Transverse colon (tissue), 4 donors: ENCODE results near the gene ATP6V1C2. TPM values are rescaled to one million over a fixed set of nuclear protein-coding genes. Genes with fewer than 3 reads are reported as not detected.
A peak's percentile ranks its signal among the peaks of the same experiment; 100 is the strongest.

Experiments used
- DNase-seq: peaks from one replicate; pipeline ENCODE4 v3.0.0-alpha.2; 2019
- H3K27ac ChIP-seq, 4 donors: fragments of 200-600 bp; sonication (generic); 2 replicates each; pipeline ENCODE4 v1.5.1; 2016 to 2018; ENCODE audit warnings: inconsistent platforms in 4 of 4
- H3K27me3 ChIP-seq: fragments of 200-600 bp; sonication (generic); 2 replicates; pipeline ENCODE4 v1.5.1; 2017; ENCODE audit warnings: inconsistent platforms
- H3K36me3 ChIP-seq, 4 donors: fragments of 200-600 bp; sonication (generic); 2 replicates each; pipeline ENCODE4 v1.5.1; 2017 to 2019; ENCODE audit warnings: inconsistent platforms in 4 of 4
- H3K4me1 ChIP-seq, 4 donors: fragments of 200-600 bp; sonication (generic); 2 replicates each; pipeline ENCODE4 v1.5.1; 2017 to 2020; ENCODE audit warnings: inconsistent platforms in 4 of 4
- H3K4me3 ChIP-seq, 4 donors: fragments of 200-600 bp; sonication (generic); 1 replicate in 1 of 4; 2 replicates in 3 of 4; pipeline versions ENCODE4 v1.5.1 to v1.6.1; 2017 to 2019; ENCODE audit warnings: inconsistent platforms in 4 of 4
- H3K9me3 ChIP-seq, 2 donors: fragments of 200-600 bp; sonication (generic); 2 replicates each; pipeline ENCODE4 v1.5.1; 2017 to 2019; ENCODE audit warnings: inconsistent platforms in 2 of 2
- EP300 ChIP-seq: sonication (generic); formaldehyde crosslinking; IDR thresholded peaks from one replicate; pipeline ENCODE4 v1.6.1; 2017; ENCODE audit warnings: antibody characterized with exemption, low read depth
- POLR2A ChIP-seq: fragments of 450-650 bp; IDR thresholded peaks from one replicate; pipeline ENCODE4 v1.6.1; 2016; ENCODE audit warnings: antibody characterized with exemption, mild to moderate bottlenecking, moderate library complexity
- POLR2AphosphoS5 ChIP-seq, 3 donors: sonication (generic); formaldehyde crosslinking; IDR thresholded peaks; one replicate each; pipeline ENCODE4 v1.6.1; 2016; ENCODE audit warnings: antibody characterized with exemption in 3 of 3
- WGBS, 2 donors: methylation state at CpG; one replicate each; pipeline ENCODE4 v1.1.5; 2018; ENCODE audit warnings: low coverage in 1 of 2; 5-methylcytosine and 5-hydroxymethylcytosine counted together
- in situ Hi-C, 4 donors: fragments of 200-750 bp; cut with MboI; loops; one replicate each; pipeline versions ENCODE4 v1.15.0 to v1.15.1; 2017; ENCODE audit warnings: low sequenced_read_pairs in 3 of 4, low pct_ligation_motif_present in 1 of 4, low pct_unique_long_range_greater_than_20kb in 1 of 4
- intact Hi-C: fragments of 100-400 bp; cut with DNase I; formaldehyde crosslinking; loops from one replicate; pipeline ENCODE4 v1.15.1; 2023; ENCODE audit warnings: low total_unique reads
- total RNA-seq, 4 donors: library from RNA; depleted of rRNA; stranded (reverse); fragments of >200 nt; gene quantifications; one replicate each; pipeline ENCODE4 v1.1.0, GENCODE V29; 2016
- TF ChIP-seq, protein P1 (sequence below), 5 experiments: fragments of 200-600 bp in 3 of 5; fragments of 450-650 bp in 2 of 5; sonication (generic) in 3 of 5; IDR thresholded peaks; 1 replicate in 2 of 5; 2 replicates in 3 of 5; pipeline ENCODE4 v1.5.1; 2016 to 2017; ENCODE audit warnings: antibody characterized with exemption in 5 of 5, inconsistent platforms in 3 of 5, mild to moderate bottlenecking in 2 of 5, moderate library complexity in 1 of 5

ATP6V1C2 gene
- total RNA-seq, 4 donors from 2014 or later: 0.48 to 43.0 (median 1.2) TPM

DNA sequence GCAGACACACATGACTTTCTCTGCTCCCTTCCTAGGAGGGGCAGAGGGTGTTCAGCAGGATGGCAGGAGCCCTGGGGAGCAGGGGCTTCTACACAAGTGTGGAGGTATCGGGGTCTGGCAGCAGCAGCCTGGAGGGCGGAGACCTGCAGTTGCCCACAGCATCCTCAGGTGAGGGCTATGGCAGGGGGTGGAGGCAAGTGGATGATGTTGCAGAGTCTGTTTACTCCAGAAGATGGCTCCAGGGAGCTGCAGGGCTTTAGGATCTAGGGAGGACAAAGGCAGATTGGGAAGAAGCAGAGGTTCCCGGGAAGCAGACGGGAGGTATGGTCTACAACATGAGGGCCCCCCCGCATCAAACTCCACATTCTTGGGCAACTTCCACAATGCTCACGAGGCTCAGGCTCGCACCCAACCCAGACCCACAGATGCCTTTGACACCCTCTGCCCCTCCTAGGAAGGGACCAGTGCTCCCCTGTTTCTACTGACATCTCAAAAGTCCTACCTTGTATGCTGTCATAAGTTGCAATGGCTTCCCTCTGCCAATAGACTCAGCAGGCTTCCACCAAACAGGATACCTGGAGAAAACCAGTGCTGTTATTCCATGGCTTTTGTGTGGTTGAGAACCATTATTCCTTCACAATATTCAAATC, 12.0 kb upstream of the ATP6V1C2 start:
- Histone ChIP-seq H3K4me1 (no peaks in the 10 kb centered on the region), H3K9me3 (no peaks in the 10 kb centered on the region), H3K4me3 (no peak overlapping the region), H3K27me3 (peaks cover 35% of the 10 kb centered on the region), H3K27ac (no peak overlapping the region), H3K36me3 (no peaks in the 10 kb centered on the region)
- intact Hi-C loops: no loop called here
- peak; percentile 26 for DNase-seq
- 26% methylated on average over 7 of the region's 7 CpGs; no CpG with 5 or more reads in 1 of the 2 donors for WGBS, 2 donors
- in situ Hi-C loops: no loop called here
- no peak for TF ChIP-seq POLR2AphosphoS5 (IDR thresholded peaks at IDR 0.05)
- TF ChIP-seq, protein P1, sequence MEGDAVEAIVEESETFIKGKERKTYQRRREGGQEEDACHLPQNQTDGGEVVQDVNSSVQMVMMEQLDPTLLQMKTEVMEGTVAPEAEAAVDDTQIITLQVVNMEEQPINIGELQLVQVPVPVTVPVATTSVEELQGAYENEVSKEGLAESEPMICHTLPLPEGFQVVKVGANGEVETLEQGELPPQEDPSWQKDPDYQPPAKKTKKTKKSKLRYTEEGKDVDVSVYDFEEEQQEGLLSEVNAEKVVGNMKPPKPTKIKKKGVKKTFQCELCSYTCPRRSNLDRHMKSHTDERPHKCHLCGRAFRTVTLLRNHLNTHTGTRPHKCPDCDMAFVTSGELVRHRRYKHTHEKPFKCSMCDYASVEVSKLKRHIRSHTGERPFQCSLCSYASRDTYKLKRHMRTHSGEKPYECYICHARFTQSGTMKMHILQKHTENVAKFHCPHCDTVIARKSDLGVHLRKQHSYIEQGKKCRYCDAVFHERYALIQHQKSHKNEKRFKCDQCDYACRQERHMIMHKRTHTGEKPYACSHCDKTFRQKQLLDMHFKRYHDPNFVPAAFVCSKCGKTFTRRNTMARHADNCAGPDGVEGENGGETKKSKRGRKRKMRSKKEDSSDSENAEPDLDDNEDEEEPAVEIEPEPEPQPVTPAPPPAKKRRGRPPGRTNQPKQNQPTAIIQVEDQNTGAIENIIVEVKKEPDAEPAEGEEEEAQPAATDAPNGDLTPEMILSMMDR (IDR thresholded peaks at IDR 0.05): peak; percentile 17 to 45 (median 34)

DNA sequence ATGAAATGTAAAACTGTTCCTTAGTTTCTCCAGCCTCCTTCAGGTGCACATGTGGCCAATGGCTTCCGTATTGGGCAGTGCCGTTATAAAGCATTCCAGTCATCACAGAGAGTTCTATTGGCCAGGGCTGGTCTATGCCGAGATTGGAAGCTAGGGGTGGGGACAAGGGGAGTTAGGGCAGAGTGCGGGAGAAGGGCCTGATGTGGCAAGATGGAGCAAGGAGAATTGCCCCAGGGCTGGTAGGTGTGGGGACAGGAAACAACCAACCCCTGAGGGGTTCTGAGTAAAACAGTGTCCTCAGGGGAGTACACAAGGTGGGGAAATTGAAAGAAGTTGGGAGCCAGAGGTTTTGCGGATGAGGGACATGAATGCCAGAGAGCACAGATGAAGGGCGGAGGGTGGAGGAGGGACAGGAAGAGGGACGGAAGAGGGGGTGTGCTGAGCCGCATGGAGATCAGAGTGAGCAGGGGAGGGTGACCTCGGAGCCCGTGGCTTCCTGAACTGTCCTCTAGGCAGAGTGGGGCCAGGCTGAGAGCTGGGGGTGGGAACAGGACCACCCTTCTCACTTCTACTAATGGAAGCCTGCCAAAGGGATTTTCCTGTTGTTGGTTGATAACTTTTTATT, 9.1 kb upstream of the ATP6V1C2 start:
- 49 to 61% methylated on average over 6 to 10 of the region's 10 CpGs for WGBS, 2 donors
- no peak overlapping the region for H3K4me3 ChIP-seq
- DNase-seq: no peak
- intact Hi-C loops (no loop called here), in situ Hi-C loops (no loop called here)
- H3K36me3 ChIP-seq: no peaks in the 10 kb centered on the region
- TF ChIP-seq, protein P1 (IDR thresholded peaks at IDR 0.05): no peak
- TF ChIP-seq EP300 (no peak), POLR2A (no peak), POLR2AphosphoS5 (IDR thresholded peaks at IDR 0.05) (no peak)
- no peaks in the 10 kb centered on the region for H3K9me3 ChIP-seq
- peaks cover 0 to under 1% (median 0%) of the 10 kb centered on the region in 4 donors for H3K4me1 ChIP-seq
- H3K27ac ChIP-seq: no peak overlapping the region
- H3K27me3 ChIP-seq: peaks cover 31% of the 10 kb centered on the region

DNA sequence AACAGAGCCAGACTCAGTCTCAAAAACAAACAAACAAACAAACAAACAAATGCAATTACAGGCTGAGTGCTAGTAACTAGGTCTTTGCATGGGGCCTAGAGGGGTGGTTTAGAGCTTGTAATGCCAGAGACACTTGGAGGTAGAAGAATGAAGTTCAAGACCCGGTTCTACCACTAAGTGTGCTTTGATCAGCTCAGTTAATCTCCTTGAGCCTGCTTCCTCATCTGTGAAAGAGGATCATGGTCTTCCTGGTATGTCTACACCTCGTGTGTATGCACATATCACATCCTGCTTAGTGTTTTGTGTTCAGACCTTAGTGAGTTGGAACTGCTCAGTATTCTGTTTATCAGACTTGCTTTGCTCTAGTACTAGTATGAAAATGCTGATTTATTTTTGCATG, 4.8 kb upstream of the ATP6V1C2 start:
- no peak for DNase-seq
- TF ChIP-seq, protein P1 (IDR thresholded peaks at IDR 0.05): no peak
- TF ChIP-seq EP300 (no peak), POLR2AphosphoS5 (IDR thresholded peaks at IDR 0.05) (no peak), POLR2A (no peak)
- Histone ChIP-seq H3K9me3 (no peaks in the 10 kb centered on the region), H3K27ac (no peak overlapping the region), H3K4me1 (peaks cover 0 to 15% (median 6%) of the 10 kb centered on the region in 4 donors), H3K4me3 (no peak overlapping the region), H3K36me3 (no peaks in the 10 kb centered on the region), H3K27me3 (peaks cover 37% of the 10 kb centered on the region)
- in situ Hi-C loops: no loop called here
- intact Hi-C loops: no loop called here
- 52 to 56% methylated on average over 2 of the region's 2 CpGs for WGBS, 2 donors

DNA sequence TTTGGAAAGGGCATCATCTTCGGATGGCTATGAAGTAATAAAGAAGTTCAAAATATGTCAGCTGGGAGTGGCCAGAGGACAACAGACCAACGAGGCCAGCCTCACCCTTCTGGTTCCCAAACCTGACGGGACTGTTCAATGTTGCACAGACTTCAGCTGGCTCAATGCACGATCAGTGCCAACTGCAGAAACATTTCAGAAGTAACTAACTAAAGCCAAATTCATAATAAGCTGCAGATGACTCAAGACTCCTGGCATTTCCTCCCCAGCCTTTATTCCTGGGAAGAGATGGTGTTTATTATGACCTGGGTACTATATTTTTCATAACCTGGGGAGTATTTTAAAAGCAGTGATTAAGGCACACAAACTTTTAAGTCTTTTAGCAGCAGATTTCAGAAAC, 3.8 kb upstream of the ATP6V1C2 start:
- Histone ChIP-seq H3K4me3 (no peak overlapping the region), H3K27me3 (peaks cover 41% of the 10 kb centered on the region), H3K9me3 (no peaks in the 10 kb centered on the region), H3K4me1 (peaks cover 0 to 25% (median 14%) of the 10 kb centered on the region in 4 donors), H3K36me3 (no peaks in the 10 kb centered on the region), H3K27ac (no peak overlapping the region)
- WGBS, 2 donors: 14% methylated on average over 4 of the region's 4 CpGs; no CpG with 5 or more reads in 1 of the 2 donors
- TF ChIP-seq, protein P1 (IDR thresholded peaks at IDR 0.05): no peak
- no peak for TF ChIP-seq POLR2AphosphoS5 (IDR thresholded peaks at IDR 0.05)
- TF ChIP-seq POLR2A: no peak
- no peak for TF ChIP-seq EP300
- in situ Hi-C loops (no loop called here), intact Hi-C loops (no loop called here)
- no peak for DNase-seq
